Loucy (cell line): ENCODE data around the gene NUDT2.

Experiments used
- EZH2phosphoT487 ChIP-seq: fragments of 200-600 bp; IDR thresholded peaks from 2 replicates; pipeline ENCODE4 v1.6.1; 2018; ENCODE audit warnings: antibody characterized with exemption, mild to moderate bottlenecking, moderate library complexity, borderline replicate concordance
- TF ChIP-seq, protein P1 (sequence below): fragments of 200-600 bp; sonication (generic); conservative IDR thresholded peaks from 2 replicates; pipeline ENCODE4 v1.5.1; 2014; ENCODE audit warnings: mild to moderate bottlenecking, antibody characterized with exemption, low read length

DNA sequence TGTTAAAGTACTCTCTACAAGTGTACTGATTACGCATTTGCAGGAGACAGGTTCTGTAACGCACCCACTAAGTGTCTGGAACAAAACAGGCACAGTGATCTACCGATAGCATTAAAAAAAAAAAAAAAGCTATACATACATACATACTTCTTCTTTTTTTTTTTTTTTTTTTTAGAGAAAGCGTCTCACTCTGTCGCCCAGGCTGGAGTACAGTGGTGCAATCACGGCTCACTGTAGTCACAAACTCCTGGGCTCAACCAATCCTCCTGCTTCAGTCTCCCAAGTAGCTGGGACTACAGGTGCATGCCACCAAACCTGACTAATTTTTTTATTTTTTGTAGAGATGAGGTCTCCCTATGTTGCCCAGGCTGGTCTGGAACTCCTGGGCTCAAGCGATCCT lies 7.9 kb upstream of the NUDT2 start:
- TF ChIP-seq, protein P1, sequence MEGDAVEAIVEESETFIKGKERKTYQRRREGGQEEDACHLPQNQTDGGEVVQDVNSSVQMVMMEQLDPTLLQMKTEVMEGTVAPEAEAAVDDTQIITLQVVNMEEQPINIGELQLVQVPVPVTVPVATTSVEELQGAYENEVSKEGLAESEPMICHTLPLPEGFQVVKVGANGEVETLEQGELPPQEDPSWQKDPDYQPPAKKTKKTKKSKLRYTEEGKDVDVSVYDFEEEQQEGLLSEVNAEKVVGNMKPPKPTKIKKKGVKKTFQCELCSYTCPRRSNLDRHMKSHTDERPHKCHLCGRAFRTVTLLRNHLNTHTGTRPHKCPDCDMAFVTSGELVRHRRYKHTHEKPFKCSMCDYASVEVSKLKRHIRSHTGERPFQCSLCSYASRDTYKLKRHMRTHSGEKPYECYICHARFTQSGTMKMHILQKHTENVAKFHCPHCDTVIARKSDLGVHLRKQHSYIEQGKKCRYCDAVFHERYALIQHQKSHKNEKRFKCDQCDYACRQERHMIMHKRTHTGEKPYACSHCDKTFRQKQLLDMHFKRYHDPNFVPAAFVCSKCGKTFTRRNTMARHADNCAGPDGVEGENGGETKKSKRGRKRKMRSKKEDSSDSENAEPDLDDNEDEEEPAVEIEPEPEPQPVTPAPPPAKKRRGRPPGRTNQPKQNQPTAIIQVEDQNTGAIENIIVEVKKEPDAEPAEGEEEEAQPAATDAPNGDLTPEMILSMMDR = no peak
- TF ChIP-seq EZH2phosphoT487 = no peak
